ENCODE data around the gene PDE3A.
A peak's percentile ranks its signal among the peaks of the same experiment; 100 is the strongest.
"Not testable (repeated sequence)": the region's sequence is repeated elsewhere in the genome, so short reads cannot be mapped to it uniquely, and the experiment has no call there.

PDE3A gene

DNA sequence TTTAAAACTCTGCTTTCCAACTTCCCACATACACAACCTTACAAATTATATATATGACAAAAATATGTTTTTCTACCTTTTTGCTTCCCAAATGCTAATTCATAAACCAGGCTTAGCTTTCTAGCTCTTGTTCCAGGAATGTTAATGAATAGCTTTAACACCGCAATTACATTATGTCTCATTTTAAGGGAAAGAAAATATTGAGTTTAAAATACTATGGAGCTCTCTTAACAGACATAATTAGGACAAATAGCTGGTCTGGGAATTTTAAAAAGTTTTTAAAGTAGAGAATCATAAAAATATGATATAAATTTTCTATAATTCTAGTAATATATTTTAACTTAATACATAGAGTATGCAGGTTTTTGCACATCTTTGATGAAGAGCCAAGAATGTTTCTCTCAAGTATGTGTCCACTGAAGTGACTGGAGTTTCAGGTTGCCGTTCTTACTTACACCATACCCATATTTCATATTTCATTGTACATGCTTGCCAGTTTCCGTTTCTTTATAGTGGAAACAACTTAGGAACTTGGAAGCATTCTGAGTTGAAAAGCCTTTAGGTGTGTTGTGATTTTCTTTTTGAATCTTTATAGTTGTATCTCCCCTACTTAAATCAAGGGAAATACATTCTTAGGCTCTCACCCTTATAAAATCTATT is 236.2 kb downstream of the PDE3A start:
- no peak for DNase-seq (ENCODE audit: low spot score)

- not testable (repeated sequence) for DNase-seq (ENCODE audit: low spot score)
These were observed 246.7 kb downstream of the PDE3A start for GRCh38 chr12:20615020-20615419.

DNA sequence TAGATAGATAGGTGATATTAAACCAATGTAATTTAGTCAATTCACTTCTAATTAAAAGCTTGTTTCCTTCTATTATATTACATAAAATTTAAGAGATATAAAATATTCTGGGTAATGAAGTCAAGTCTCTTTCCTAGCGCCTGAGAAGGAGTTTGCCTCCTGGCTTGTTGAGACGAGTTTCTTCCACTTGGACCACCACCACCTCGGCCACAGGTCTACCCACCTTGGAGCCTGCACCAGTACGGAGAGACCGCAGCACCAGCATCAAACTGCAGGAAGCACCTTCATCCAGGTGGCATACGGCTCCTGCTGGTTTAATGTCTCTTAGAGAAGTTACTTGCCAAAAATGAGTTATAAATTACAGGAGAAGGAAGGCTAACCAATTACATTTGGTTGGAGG is 247.8 kb downstream of the PDE3A start:
- no peak for DNase-seq (ENCODE audit: low spot score)

GRCh38 chr12:20620261-20620660 is 251.9 kb downstream of the PDE3A start:
- DNase-seq (ENCODE audit: low spot score) = no peak

GRCh38 chr12:20624718-20625117 is 256.4 kb downstream of the PDE3A start:
- no peak for DNase-seq (ENCODE audit: low spot score)

- DNase-seq (ENCODE audit: low spot score) = no peak
These were observed 257.2 kb downstream of the PDE3A start for GRCh38 chr12:20625531-20625930.

DNA sequence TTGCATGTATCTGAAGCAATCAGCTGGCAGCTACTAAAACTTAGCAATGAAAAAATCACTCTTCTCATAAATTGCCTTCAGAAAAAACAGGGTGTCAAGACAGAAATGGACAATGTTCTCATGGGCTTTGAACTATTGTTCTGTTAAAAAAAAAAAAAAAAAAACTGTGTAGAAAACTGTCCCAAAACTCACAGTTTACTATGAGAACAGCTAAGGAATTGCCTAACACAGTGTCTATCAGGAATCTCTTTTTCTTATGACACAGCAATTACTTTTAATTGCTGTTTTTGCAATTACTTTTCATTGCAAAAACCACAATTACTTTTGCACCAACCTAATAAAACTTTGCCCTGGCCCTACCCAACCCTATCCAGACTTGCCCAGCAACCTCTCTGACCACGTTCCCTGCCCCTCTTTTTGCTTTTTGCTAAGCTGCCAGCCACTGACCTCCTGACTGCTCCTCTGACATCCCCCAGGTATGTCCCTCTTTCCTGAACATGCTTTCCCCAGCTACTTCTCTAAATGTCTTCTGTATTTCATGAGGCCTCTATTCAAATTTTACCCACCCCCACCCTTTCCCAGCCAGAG is 258.8 kb downstream of the PDE3A start:
- no peak for DNase-seq (ENCODE audit: low spot score)

DNA sequence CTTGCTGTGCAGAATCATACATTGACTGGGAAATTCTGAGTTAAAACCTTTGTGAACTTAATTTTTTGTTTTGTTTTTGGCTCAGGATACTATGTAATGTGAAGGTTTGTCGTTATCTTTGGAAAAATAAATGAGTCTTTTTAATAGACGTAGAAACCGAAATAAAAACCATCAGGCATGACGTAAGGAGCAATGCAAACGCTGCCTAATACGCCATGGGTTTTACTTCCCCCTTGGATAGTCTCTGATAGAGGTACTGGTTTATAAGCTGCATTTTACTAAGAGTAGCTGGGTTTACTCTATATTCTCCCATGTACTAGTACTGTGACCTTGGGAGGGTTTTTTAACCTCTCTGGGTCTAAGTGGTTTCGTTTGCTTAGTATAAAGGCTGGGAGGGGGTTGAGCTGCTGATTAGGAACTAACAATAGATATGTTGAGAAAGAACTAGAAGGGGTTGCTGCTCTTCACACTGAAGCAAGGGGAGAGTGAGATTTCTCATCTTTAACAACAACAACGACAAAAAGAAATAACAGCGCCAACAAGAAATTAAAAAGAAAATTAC is 260.0 kb downstream of the PDE3A start:
- no peak for DNase-seq (ENCODE audit: low spot score)

GRCh38 chr12:20628999-20629398 is 260.7 kb downstream of the PDE3A start:
- no peak for DNase-seq (ENCODE audit: low spot score)

DNA sequence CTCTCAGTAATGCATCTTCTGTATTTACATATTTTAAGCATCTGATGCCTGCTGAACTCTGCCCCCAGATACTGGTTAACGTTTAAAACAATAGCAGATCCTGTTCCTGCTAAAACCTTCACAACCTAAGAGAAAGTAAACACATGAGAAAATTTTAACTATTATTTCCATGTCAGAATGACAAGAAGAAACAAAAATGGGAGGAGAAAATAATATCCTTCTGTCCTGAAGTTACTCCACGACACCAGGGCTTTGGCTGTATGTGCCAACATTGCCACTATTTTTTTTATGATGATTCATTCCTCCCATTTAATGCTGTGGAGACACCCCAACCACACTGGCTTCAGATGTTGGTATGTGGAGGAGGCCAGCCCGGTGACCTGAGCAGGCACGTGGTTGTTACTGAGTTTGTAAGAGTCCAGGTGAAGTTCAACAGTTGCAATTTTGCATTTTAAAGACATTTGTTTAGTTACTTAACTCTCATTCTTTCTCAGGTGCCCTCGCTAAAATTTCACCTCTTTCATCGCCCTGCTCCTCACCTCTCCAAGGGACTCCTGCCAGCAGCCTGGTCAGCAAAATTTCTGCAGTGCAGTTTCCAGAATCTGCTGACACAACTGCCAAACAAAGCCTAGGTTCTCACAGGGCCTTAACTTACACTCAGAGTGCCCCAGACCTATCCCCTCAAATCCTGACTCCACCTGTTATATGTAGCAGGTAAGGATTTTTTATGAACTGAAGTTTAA is 261.2 kb downstream of the PDE3A start:
- peak; percentile 19 for DNase-seq (ENCODE audit: low spot score)

DNA sequence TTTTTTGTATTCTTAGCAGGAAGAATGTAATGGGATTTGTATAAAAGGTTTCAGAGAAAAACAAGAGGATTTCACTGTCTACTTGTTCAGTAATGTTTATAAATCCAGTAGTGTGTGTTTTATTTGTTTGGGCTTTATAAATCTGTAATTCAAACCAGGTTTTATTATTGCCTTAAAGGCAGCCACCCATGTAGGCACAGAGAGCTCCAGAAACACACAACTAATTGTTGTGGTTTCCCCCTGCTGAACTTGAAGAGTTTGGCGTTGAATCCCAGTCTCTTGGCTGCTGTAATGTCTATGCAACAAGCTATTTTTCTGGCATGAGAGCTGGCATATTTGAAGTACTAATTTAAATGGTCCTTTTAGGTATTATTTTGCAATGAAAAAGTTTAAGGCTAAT is 263.4 kb downstream of the PDE3A start:
- no peak for DNase-seq (ENCODE audit: low spot score)

GRCh38 chr12:20641106-20641505 is 272.8 kb downstream of the PDE3A start:
- no peak for DNase-seq (ENCODE audit: low spot score)

GRCh38 chr12:20643822-20644221 is 275.5 kb downstream of the PDE3A start:
- no peak for DNase-seq (ENCODE audit: low spot score)

- DNase-seq (ENCODE audit: low spot score) = peak; percentile 31
These were observed 278.0 kb downstream of the PDE3A start for GRCh38 chr12:20646239-20646827.

DNA sequence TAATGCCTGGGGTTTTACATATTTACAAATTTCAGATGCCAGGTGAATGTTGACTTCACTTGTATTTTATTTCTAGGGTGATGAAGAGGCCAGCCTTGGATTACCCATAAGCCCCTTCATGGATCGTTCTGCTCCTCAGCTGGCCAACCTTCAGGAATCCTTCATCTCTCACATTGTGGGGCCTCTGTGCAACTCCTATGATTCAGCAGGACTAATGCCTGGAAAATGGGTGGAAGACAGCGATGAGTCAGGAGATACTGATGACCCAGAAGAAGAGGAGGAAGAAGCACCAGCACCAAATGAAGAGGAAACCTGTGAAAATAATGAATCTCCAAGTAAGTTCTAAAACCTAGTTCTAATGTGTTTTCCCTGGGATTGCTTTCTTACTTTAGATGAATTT is 285.5 kb downstream of the PDE3A start:
- no peak for DNase-seq (ENCODE audit: low spot score)

- DNase-seq (ENCODE audit: low spot score) = no peak
These were observed 288.3 kb downstream of the PDE3A start for GRCh38 chr12:20656600-20656999.

DNA sequence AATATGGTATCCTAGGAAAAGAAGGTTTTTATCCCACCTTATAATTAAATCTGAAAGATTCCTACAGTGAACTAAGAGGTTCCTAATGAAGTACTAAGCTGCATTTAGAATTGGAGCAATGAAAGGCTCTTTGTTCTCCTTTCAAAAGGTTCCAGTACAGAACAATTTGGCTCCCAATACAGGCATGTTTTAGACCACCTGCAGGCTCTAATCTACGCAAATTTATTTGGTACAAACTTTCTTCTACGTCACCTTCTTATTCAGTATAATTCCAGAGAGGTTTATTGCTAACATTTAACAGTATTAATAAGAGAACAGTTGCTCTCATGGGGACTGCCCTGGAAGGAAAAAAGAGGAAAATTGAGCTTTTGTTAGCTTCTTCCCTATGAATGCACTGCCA is 289.2 kb downstream of the PDE3A start:
- DNase-seq (ENCODE audit: low spot score) = no peak

DNA sequence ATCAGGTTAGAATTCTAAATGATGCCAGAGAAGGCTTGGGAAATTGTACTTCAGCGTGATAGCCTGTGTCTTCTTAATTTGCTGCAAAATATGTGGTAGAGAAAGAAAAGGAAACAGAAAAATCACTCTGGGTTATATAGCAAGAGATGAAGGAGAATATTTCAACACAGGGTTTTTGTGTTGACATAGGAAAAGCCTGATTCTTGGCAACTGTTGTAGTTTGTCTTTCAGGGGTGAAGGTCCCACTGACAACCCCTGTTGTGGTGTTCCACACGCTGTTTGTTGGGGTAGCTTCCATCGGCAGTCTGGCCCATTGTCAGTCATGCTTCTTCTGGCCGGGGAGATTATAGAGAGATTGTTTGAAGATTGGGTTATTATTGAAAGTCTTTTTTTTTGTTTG is 313.0 kb downstream of the PDE3A start:
- DNase-seq (ENCODE audit: low spot score) = no peak

DNA sequence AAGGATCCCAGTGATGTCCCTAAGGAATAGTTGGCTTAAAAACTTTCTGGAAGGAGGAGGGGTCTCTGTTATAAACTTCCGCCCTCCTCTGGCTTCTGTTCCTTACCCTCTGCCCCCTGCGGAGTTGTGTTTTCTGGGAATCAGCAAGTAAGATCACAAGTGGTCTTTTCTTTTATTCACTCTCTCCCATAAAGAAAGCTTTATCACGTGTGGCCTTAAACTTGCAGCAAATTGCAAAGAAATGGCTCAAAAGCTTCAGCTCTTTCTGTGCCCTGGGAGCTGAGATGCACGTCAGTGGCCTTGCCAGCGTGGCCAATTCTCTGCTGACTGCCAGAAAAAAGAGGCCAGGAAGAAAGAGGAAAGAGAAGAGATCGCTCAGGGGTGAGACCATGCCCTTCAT is 326.9 kb downstream of the PDE3A start, which contains the start of gene SLCO1C1:
Gene SLCO1C1 (plus strand): TSS at position 101 of the 400 bp plus-strand sequence. CDS start 4,245 bp downstream, outside the sequence.
- no peak for DNase-seq (ENCODE audit: low spot score)

GRCh38 chr12:20696181-20696905 is 328.0 kb downstream of the PDE3A start:
- no peak for DNase-seq (ENCODE audit: low spot score)

DNA sequence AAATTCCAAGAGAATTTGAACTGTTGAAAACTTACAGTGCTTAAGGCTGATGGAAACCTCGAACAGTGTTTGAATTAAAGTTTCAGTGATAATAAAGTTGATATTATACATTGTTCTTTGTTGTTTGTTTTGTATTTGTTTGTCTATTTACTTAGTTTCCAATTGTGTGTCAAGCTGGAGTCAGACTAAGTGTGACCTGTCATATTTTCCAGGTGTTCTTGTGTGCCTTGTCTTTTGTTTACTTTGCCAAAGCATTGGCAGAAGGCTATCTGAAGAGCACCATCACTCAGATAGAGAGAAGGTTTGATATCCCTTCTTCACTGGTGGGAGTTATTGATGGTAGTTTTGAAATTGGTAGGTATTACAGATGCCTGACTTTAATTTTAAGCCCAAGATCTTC is 332.8 kb downstream of the PDE3A start:
- DNase-seq (ENCODE audit: low spot score) = no peak

- no peak for DNase-seq (ENCODE audit: low spot score)
These were observed 336.5 kb downstream of the PDE3A start for GRCh38 chr12:20704860-20705259.
